Kidney (tissue), 14 donors: ENCODE results near the gene SNRK. TPM values are rescaled to one million over a fixed set of nuclear protein-coding genes. Genes with fewer than 3 reads are reported as not detected.

Source experiments
- DNase-seq, 5 donors: peaks; one replicate each; pipeline ENCODE4 v3.0.0-alpha.2; 2013 to 2020
- FAIRE-seq: peaks from 2 replicates; lab custom pipeline; 2012; peaks lifted over from hg19 to GRCh38; lab: Jason Lieb, UNC
- H3K27ac ChIP-seq, 2 donors: one replicate each; pipeline ENCODE4 v1.7.0; 2013; ENCODE audit warnings: low read depth in 2 of 2, low read length in 2 of 2, inconsistent platforms in 1 of 2
- H3K27me3 ChIP-seq: one replicate; pipeline ENCODE4 v1.7.1; 2013; ENCODE audit warnings: low read length, inconsistent platforms; ENCODE audit not compliant: control insufficient read depth, insufficient read depth
- H3K36me3 ChIP-seq, 3 donors: one replicate each; pipeline versions ENCODE4 v1.7.0 to v1.7.1; 2013; ENCODE audit warnings: low read length in 3 of 3, control low read depth in 1 of 3, inconsistent platforms in 1 of 3; ENCODE audit not compliant: insufficient read depth in 3 of 3, control insufficient read depth in 2 of 3
- H3K4me1 ChIP-seq, 3 donors: one replicate each; pipeline versions ENCODE4 v1.7.0 to v1.7.1; 2013; ENCODE audit warnings: low read length in 3 of 3, inconsistent platforms in 1 of 3, low read depth in 1 of 3; ENCODE audit not compliant: control insufficient read depth in 2 of 3, insufficient read depth in 2 of 3
- H3K4me3 ChIP-seq, 3 donors: one replicate each; pipeline versions ENCODE4 v1.7.0 to v1.8.1; 2013; ENCODE audit warnings: low read length in 3 of 3, control low read depth in 1 of 3, inconsistent platforms in 1 of 3
- H3K9ac ChIP-seq, 3 donors: one replicate each; pipeline versions ENCODE4 v1.7.0 to v1.7.1; 2013; ENCODE audit warnings: low read length in 3 of 3, control low read depth in 1 of 3, inconsistent platforms in 1 of 3
- H3K9me3 ChIP-seq, 3 donors: one replicate each; pipeline versions ENCODE4 v1.7.0 to v1.7.1; 2013; ENCODE audit warnings: low read length in 3 of 3, control low read depth in 1 of 3, inconsistent platforms in 1 of 3; ENCODE audit not compliant: control insufficient read depth in 2 of 3, insufficient read depth in 1 of 3
- intact Hi-C: fragments of 100-400 bp; cut with DNase I; formaldehyde crosslinking; loops from one replicate; pipeline ENCODE4 v1.11.1; 2022
- polyA plus RNA-seq: library from polyadenylated mRNA; stranded (reverse); fragments of 350-450 nt; fragmentation: Illumina TruSeq; extraction: RNeasy Lipid Tissue Mini Kit (QIAGEN cat#74804); gene quantifications from one replicate; pipeline ENCODE4 v1.2.3, GENCODE V29; 2014; ENCODE audit warnings: low read depth, low replicate concordance; ENCODE audit not compliant: insufficient read depth
- total RNA-seq: library from RNA; stranded (reverse); fragmentation: NEBNext Ultra II Directional; extraction: Animal tissue kit (Norgen Biotek cat#: 25700); gene quantifications from one replicate; pipeline ENCODE4 v1.2.1, GENCODE V29; 2021
- TF ChIP-seq, protein P1 (sequence below): IDR thresholded peaks from 3 replicates; pipeline ENCODE4 v1.5.1; 2012; ENCODE audit warnings: mild to moderate bottlenecking, moderate library complexity, borderline replicate concordance; ENCODE audit not compliant: insufficient read depth; ENCODE audit errors: extremely low read depth
- donor health status: control.
- donor health status: control.
- donor health status: control.
- donor health status: control.
- donor health status: control.
- donor health status: DM: yes; HTN: yes; CAD: no.
- donor health status: Normal renal cell carcinoma (clear cell type).

The SNRK gene
- total and polyA plus RNA-seq, 2 donors from 2014 or later = 15.6 to 62.3 TPM

DNA sequence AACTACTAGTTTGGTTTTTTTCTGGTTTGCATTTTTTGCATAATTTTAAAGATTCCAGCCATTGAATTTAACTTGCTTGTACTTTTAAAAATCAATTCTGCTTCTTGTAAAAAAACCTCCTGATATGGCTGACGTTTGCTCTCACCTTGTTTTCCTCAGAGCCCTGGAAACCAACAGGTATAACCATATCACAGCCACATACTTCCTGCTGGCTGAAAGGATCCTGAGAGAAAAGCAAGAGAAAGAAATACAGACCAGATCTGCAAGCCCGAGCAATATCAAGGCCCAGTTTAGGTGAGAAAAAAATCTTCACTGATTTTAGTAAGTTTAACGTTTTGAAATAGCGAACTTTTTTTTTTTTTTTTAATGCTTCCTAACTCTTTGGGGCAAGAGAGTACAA, 56.8 kb downstream of the SNRK start:
- Histone ChIP-seq H3K9me3 (peaks cover 2 to 8% (median 2%) of the 10 kb centered on the region in 3 donors), H3K4me1 (peaks cover 0 to 3% (median 2%) of the 10 kb centered on the region in 3 donors), H3K27ac (no peak overlapping the region), H3K27me3 (no peaks in the 10 kb centered on the region), H3K4me3 (no peak overlapping the region), H3K36me3 (peaks cover 16 to 74% (median 22%) of the 10 kb centered on the region in 3 donors), H3K9ac (no peak overlapping the region)
- intact Hi-C loops = no loop called here
- TF ChIP-seq, protein P1, sequence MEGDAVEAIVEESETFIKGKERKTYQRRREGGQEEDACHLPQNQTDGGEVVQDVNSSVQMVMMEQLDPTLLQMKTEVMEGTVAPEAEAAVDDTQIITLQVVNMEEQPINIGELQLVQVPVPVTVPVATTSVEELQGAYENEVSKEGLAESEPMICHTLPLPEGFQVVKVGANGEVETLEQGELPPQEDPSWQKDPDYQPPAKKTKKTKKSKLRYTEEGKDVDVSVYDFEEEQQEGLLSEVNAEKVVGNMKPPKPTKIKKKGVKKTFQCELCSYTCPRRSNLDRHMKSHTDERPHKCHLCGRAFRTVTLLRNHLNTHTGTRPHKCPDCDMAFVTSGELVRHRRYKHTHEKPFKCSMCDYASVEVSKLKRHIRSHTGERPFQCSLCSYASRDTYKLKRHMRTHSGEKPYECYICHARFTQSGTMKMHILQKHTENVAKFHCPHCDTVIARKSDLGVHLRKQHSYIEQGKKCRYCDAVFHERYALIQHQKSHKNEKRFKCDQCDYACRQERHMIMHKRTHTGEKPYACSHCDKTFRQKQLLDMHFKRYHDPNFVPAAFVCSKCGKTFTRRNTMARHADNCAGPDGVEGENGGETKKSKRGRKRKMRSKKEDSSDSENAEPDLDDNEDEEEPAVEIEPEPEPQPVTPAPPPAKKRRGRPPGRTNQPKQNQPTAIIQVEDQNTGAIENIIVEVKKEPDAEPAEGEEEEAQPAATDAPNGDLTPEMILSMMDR = no peak
- FAIRE-seq (no peak), DNase-seq (no peak)

DNA sequence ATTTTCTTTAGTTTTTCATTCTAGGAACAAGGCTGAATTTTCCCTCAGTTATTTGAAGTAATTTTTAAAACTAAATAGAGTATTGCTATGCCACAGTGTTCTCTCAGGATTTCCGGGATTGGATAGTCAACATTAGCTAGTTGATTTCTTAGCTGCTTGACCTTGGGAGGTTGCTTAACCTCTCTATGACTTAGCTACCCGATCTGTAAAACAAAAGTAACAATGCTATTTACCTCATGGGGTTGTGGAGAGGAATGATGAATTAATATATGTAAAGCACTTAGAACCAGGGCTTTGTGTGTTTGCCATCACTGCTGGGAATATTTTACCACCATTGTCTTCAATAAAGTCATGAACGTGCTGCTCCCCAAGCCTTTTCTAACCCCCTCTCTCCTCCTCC, 57.5 kb downstream of the SNRK start:
- no peak overlapping the region for H3K27ac ChIP-seq

DNA sequence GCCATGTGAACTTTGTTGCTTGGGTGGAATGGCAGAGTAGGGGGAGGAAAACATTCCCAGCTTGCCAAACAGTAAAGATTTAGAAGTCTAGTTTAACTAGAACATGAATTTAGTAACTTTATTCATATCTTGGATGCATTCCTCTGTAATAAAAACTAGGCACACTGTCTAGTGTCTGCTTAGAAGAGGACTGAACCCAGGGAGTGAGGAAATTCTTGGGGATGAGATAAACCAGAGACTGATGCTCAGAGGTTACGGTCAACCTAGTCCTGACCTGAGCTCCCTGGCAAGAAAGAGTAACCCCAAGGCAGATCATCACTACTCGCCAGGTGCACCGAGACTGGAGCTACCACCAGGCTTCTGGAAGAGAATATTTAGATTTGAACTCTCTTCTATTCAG, 58.2 kb downstream of the SNRK start:
- H3K4me1 ChIP-seq = peaks cover 0 to 3% (median 2%) of the 10 kb centered on the region in 3 donors
- H3K9ac ChIP-seq = no peak overlapping the region
- H3K9me3 ChIP-seq = no peaks in the 10 kb centered on the region
- TF ChIP-seq, protein P1 = no peak
- peaks cover 8 to 78% (median 24%) of the 10 kb centered on the region in 3 donors for H3K36me3 ChIP-seq
- no peak overlapping the region for H3K4me3 ChIP-seq
- DNase-seq (no peak), FAIRE-seq (no peak)
- H3K27me3 ChIP-seq = no peaks in the 10 kb centered on the region
- intact Hi-C loops = no loop called here
- no peak overlapping the region for H3K27ac ChIP-seq

More for the DNA sequence above, 57.5 kb downstream of the SNRK start:
- FAIRE-seq (no peak), DNase-seq (no peak)
- TF ChIP-seq, protein P1 = no peak
- intact Hi-C loops = no loop called here
- peaks cover 0 to 3% (median 2%) of the 10 kb centered on the region in 3 donors for H3K9me3 ChIP-seq
- H3K9ac ChIP-seq = no peak overlapping the region
- peaks cover 0 to 3% (median 2%) of the 10 kb centered on the region in 3 donors for H3K4me1 ChIP-seq
- peaks cover 13 to 76% (median 24%) of the 10 kb centered on the region in 3 donors for H3K36me3 ChIP-seq
- H3K4me3 ChIP-seq = no peak overlapping the region
- no peaks in the 10 kb centered on the region for H3K27me3 ChIP-seq

DNA sequence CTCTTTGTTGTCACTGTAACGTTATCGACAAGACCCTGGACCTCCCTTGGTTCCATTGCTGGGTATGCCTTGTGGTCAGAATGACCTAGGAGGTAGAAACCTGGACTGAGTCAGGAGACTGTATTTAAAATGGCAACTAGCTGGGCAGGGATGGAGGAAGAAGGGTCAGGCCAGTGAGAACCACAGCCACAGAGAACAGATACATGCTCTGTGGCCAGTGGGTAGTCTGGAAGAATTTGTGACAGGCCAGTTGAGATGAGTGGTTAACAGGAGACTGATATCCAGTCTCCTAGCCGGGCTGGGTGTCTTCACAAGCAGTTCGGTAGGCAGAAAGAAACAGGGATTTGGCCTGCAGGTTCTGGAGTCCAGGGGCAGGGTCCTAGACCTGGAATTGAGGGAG, 58.9 kb downstream of the SNRK start:
- Histone ChIP-seq H3K4me3 (no peak overlapping the region), H3K9ac (no peak overlapping the region), H3K27me3 (no peaks in the 10 kb centered on the region), H3K4me1 (peaks cover 0 to 3% (median 2%) of the 10 kb centered on the region in 3 donors), H3K36me3 (peaks cover 8 to 78% (median 21%) of the 10 kb centered on the region in 3 donors), H3K27ac (no peak overlapping the region), H3K9me3 (no peaks in the 10 kb centered on the region)
- DNase-seq = no peak
- intact Hi-C loops = no loop called here
- TF ChIP-seq, protein P1 = no peak
- no peak for FAIRE-seq
